ENCODE data around the gene RTKN. TPM values are rescaled to one million over a fixed set of nuclear protein-coding genes. Genes with fewer than 3 reads are reported as not detected.

The RTKN gene
- polyA plus RNA-seq, 2 of the 4 experiments (the other 2 are of a cell fraction), result 15.1 to 20.1 TPM

GRCh38 chr2:74426181-74426758 lies 15.5 kb downstream of the RTKN start:
- H3K4me3 ChIP-seq, result no peak overlapping the region
- FAIRE-seq, result no peak
- POLR2A ChIA-PET, result interaction anchor here (1.3 kb wide), 1 partner anchor 14 kb away, joined by 4 read pairs; no protein-coding TSS in a partner anchor

GRCh38 chr2:74425523-74425922 lies 16.2 kb downstream of the RTKN start:
- DNase-seq (ENCODE audit: low read depth in 1 of 2, low spot score in 1 of 2), result no peak
- H3K27ac ChIP-seq, result no peak overlapping the region
- no peak overlapping the region for H3K4me2 ChIP-seq
- no peak for TF ChIP-seq KDM5A (IDR thresholded peaks at IDR 0.05)
- TF ChIP-seq HOXB5 (CRISPR knock-in tag; IDR thresholded peaks at IDR 0.05), result no peak
- TF ChIP-seq CBX8 (IDR thresholded peaks at IDR 0.05), result no peak
- no peak for TF ChIP-seq RCOR1 (IDR thresholded peaks at IDR 0.05; ENCODE audit: low read depth, low read length)
- no peak for TF ChIP-seq MAFK (IDR thresholded peaks at IDR 0.05; ENCODE audit: partially characterized antibody)
- no peak for TF ChIP-seq ZNF302 (CRISPR knock-in tag; IDR thresholded peaks at IDR 0.05)
- peaks cover 11% of the 10 kb centered on the region; the same call in 1 of the 3 replicates for H3K4me1 ChIP-seq
- no peak for ATAC-seq
- ChIA-PET CTCF (interaction anchor here (1.6 to 2.1 kb wide), 2 partner anchors 15 to 33 kb away, joined by 6 read pairs; no protein-coding TSS in a partner anchor), POLR2A (no interaction called here)
- no peak for FAIRE-seq
- no peak overlapping the region for H3K4me3 ChIP-seq
- no peaks in the 10 kb centered on the region for H3K9me3 ChIP-seq
- 78% methylated on average over 6 of the region's 7 CpGs for WGBS (ENCODE audit: missing lambda C conversion rate)

More at GRCh38 chr2:74426181-74426758, 15.5 kb downstream of the RTKN start:
- Histone ChIP-seq H3K9me3 (no peaks in the 10 kb centered on the region), H3K27ac (no peak overlapping the region), H3K4me2 (no peak overlapping the region), H3K4me1 (peaks cover 8% of the 10 kb centered on the region; the same call in 1 of the 3 replicates)
- no peak for TF ChIP-seq CHD4 (IDR thresholded peaks at IDR 0.05; ENCODE audit: borderline replicate concordance)
- no peak for TF ChIP-seq POLR2A (IDR thresholded peaks at IDR 0.05; ENCODE audit: low read length)
- TF ChIP-seq EP300 (IDR thresholded peaks at IDR 0.05), result no peak
- TF ChIP-seq CEBPB (IDR thresholded peaks at IDR 0.05), result no peak
- no peak for TF ChIP-seq POLR2AphosphoS2 (conservative IDR thresholded peaks at IDR 0.05; ENCODE audit: low read length)
- no peak for TF ChIP-seq CHD2 (IDR thresholded peaks at IDR 0.05; ENCODE audit: low read length, partially characterized antibody)
- no peak for TF ChIP-seq TFCP2L1 (CRISPR knock-in tag; IDR thresholded peaks at IDR 0.05)
- no peak for TF ChIP-seq CTCF (IDR thresholded peaks at IDR 0.05)
- TF ChIP-seq FOSB (CRISPR knock-in tag; IDR thresholded peaks at IDR 0.05), result no peak
- TF ChIP-seq JUNB (IDR thresholded peaks at IDR 0.05), result no peak
- no peak for TF ChIP-seq GATA3 (IDR thresholded peaks at IDR 0.05; ENCODE audit: borderline replicate concordance)
- 88% methylated on average over 11 of the region's 14 CpGs for WGBS (ENCODE audit: missing lambda C conversion rate)
- no peak for ATAC-seq
- CTCF ChIA-PET, result no interaction called here
- no peak for DNase-seq (ENCODE audit: low read depth in 1 of 2, low spot score in 1 of 2)

- Histone ChIP-seq H3K27ac (no peak overlapping the region), H3K4me3 (no peak overlapping the region), H3K4me2 (no peak overlapping the region), H3K9me3 (no peaks in the 10 kb centered on the region), H3K4me1 (peaks cover 13% of the 10 kb centered on the region; the same call in 1 of the 3 replicates)
- 91% methylated on average over 5 of the region's 5 CpGs for WGBS (ENCODE audit: missing lambda C conversion rate)
- no peak for TF ChIP-seq MAX (IDR thresholded peaks at IDR 0.05)
- TF ChIP-seq CTCF (IDR thresholded peaks at IDR 0.05), result no peak
- TF ChIP-seq POLR2AphosphoS2 (conservative IDR thresholded peaks at IDR 0.05; ENCODE audit: low read length), result no peak
- no peak for TF ChIP-seq ZSCAN20 (CRISPR knock-in tag; IDR thresholded peaks at IDR 0.05)
- no peak for TF ChIP-seq BCL3 (IDR thresholded peaks at IDR 0.05)
- TF ChIP-seq HOXA7 (CRISPR knock-in tag; IDR thresholded peaks at IDR 0.05), result no peak
- no peak for TF ChIP-seq HES2 (IDR thresholded peaks at IDR 0.05)
- FAIRE-seq (no peak), DNase-seq (ENCODE audit: low read depth in 1 of 2, low spot score in 1 of 2) (no peak), ATAC-seq (no peak)
- POLR2A ChIA-PET, result no interaction called here
- CTCF ChIA-PET, result interaction anchor here (1.6 to 2.1 kb wide), 2 partner anchors 15 to 33 kb away, joined by 6 read pairs; no protein-coding TSS in a partner anchor
These were observed 16.7 kb downstream of the RTKN start for GRCh38 chr2:74424995-74425406.

Data from A549 (cell line).